Activated T-cell treated with anti-CD3 and anti-CD28 coated beads, Interleukin-2, amount 50 U/mL, for 24 hours (primary cell): ENCODE results near the gene KRT75.

Experiments used
- DNase-seq: peaks from one replicate; pipeline ENCODE4 v3.0.0-alpha.2; 2020
- H3K27ac Mint-ChIP-seq: 2 replicates; pipeline ENCODE4 v1.8.0; 2020; ENCODE audit warnings: mild to moderate bottlenecking, mixed read lengths
- H3K27me3 Mint-ChIP-seq: 2 replicates; pipeline ENCODE4 v1.8.0; 2020; ENCODE audit warnings: mixed read lengths
- H3K36me3 Mint-ChIP-seq: 2 replicates; pipeline ENCODE4 v1.8.0; 2020; ENCODE audit warnings: low read depth, mixed read lengths
- H3K4me1 Mint-ChIP-seq: 2 replicates; pipeline ENCODE4 v1.8.0; 2020; ENCODE audit warnings: low read depth, mixed read lengths
- H3K4me3 Mint-ChIP-seq: 2 replicates; pipeline ENCODE4 v1.8.0; 2020; ENCODE audit warnings: mild to moderate bottlenecking, moderate library complexity, mixed read lengths
- H3K9me3 Mint-ChIP-seq: 2 replicates; pipeline ENCODE4 v1.8.0; 2020; ENCODE audit warnings: mixed read lengths

KRT75 gene

GRCh38 chr12:52434760-52435530 is 774 bp upstream of the KRT75 start:
- no peak for DNase-seq
- no peak overlapping the region for H3K4me3 Mint-ChIP-seq
- no peak overlapping the region for H3K27ac Mint-ChIP-seq
- H3K4me1 Mint-ChIP-seq: no peaks in the 10 kb centered on the region
- no peaks in the 10 kb centered on the region for H3K36me3 Mint-ChIP-seq
- H3K9me3 Mint-ChIP-seq: no peaks in the 10 kb centered on the region
- peaks cover 48% of the 10 kb centered on the region for H3K27me3 Mint-ChIP-seq

- no peaks in the 10 kb centered on the region for H3K4me1 Mint-ChIP-seq
- peaks cover 54% of the 10 kb centered on the region for H3K27me3 Mint-ChIP-seq
- H3K4me3 Mint-ChIP-seq: no peak overlapping the region
- no peak for DNase-seq
- no peaks in the 10 kb centered on the region for H3K36me3 Mint-ChIP-seq
- no peaks in the 10 kb centered on the region for H3K9me3 Mint-ChIP-seq
- no peak overlapping the region for H3K27ac Mint-ChIP-seq
Observed at GRCh38 chr12:52433501-52434080, 580 bp downstream of the KRT75 start.

- no peaks in the 10 kb centered on the region for H3K4me1 Mint-ChIP-seq
Observed at GRCh38 chr12:52432559-52433207, 1.5 kb downstream of the KRT75 start.

GRCh38 chr12:52428121-52428520 is 6.0 kb downstream of the KRT75 start:
- Mint-ChIP-seq H3K27ac (no peak overlapping the region), H3K4me3 (no peak overlapping the region), H3K36me3 (no peaks in the 10 kb centered on the region), H3K27me3 (peaks cover 39% of the 10 kb centered on the region), H3K9me3 (no peaks in the 10 kb centered on the region), H3K4me1 (no peaks in the 10 kb centered on the region)
- no peak for DNase-seq

More at GRCh38 chr12:52432559-52433207, 1.5 kb downstream of the KRT75 start:
- Mint-ChIP-seq H3K36me3 (no peaks in the 10 kb centered on the region), H3K27ac (no peak overlapping the region), H3K27me3 (peaks cover 54% of the 10 kb centered on the region), H3K4me3 (no peak overlapping the region), H3K9me3 (no peaks in the 10 kb centered on the region)
- no peak for DNase-seq

- no peaks in the 10 kb centered on the region for H3K36me3 Mint-ChIP-seq
- no peaks in the 10 kb centered on the region for H3K9me3 Mint-ChIP-seq
- H3K4me1 Mint-ChIP-seq: no peaks in the 10 kb centered on the region
- H3K27me3 Mint-ChIP-seq: peaks cover 31% of the 10 kb centered on the region
- H3K4me3 Mint-ChIP-seq: no peak overlapping the region
- no peak overlapping the region for H3K27ac Mint-ChIP-seq
- no peak for DNase-seq
Observed at GRCh38 chr12:52427083-52427482, 7.1 kb downstream of the KRT75 start.

- DNase-seq: no peak
- no peak overlapping the region for H3K27ac Mint-ChIP-seq
- H3K27me3 Mint-ChIP-seq: peaks cover 23% of the 10 kb centered on the region
- H3K4me1 Mint-ChIP-seq: no peaks in the 10 kb centered on the region
- H3K36me3 Mint-ChIP-seq: no peaks in the 10 kb centered on the region
- no peaks in the 10 kb centered on the region for H3K9me3 Mint-ChIP-seq
- H3K4me3 Mint-ChIP-seq: no peak overlapping the region
Observed at GRCh38 chr12:52426034-52426433, 8.1 kb downstream of the KRT75 start.

- peaks cover 17% of the 10 kb centered on the region for H3K27me3 Mint-ChIP-seq
- no peak for DNase-seq
- H3K4me1 Mint-ChIP-seq: no peaks in the 10 kb centered on the region
- no peak overlapping the region for H3K4me3 Mint-ChIP-seq
- no peaks in the 10 kb centered on the region for H3K36me3 Mint-ChIP-seq
- no peak overlapping the region for H3K27ac Mint-ChIP-seq
- no peaks in the 10 kb centered on the region for H3K9me3 Mint-ChIP-seq
Observed at GRCh38 chr12:52425466-52425865, 8.7 kb downstream of the KRT75 start.

GRCh38 chr12:52423661-52424500 is 10.3 kb downstream of the KRT75 start:
- no peaks in the 10 kb centered on the region for H3K4me1 Mint-ChIP-seq
- no peaks in the 10 kb centered on the region for H3K36me3 Mint-ChIP-seq
- H3K9me3 Mint-ChIP-seq: no peaks in the 10 kb centered on the region
- H3K4me3 Mint-ChIP-seq: no peak overlapping the region
- H3K27ac Mint-ChIP-seq: no peak overlapping the region
- H3K27me3 Mint-ChIP-seq: peaks cover 6% of the 10 kb centered on the region
- DNase-seq: no peak

GRCh38 chr12:52423035-52423434 is 11.1 kb downstream of the KRT75 start:
- Mint-ChIP-seq H3K4me3 (no peak overlapping the region), H3K36me3 (no peaks in the 10 kb centered on the region), H3K4me1 (no peaks in the 10 kb centered on the region), H3K9me3 (no peaks in the 10 kb centered on the region), H3K27ac (no peak overlapping the region), H3K27me3 (peaks cover 4% of the 10 kb centered on the region)
- no peak for DNase-seq

- no peaks in the 10 kb centered on the region for H3K4me1 Mint-ChIP-seq
- no peak for DNase-seq
- no peaks in the 10 kb centered on the region for H3K9me3 Mint-ChIP-seq
- peaks cover 4% of the 10 kb centered on the region for H3K27me3 Mint-ChIP-seq
- no peaks in the 10 kb centered on the region for H3K36me3 Mint-ChIP-seq
- H3K27ac Mint-ChIP-seq: no peak overlapping the region
- no peak overlapping the region for H3K4me3 Mint-ChIP-seq
Observed at GRCh38 chr12:52419656-52420055, 14.5 kb downstream of the KRT75 start.

GRCh38 chr12:52418576-52419110 is 15.5 kb downstream of the KRT75 start:
- DNase-seq: no peak
- Mint-ChIP-seq H3K27ac (no peak overlapping the region), H3K9me3 (no peaks in the 10 kb centered on the region), H3K36me3 (no peaks in the 10 kb centered on the region), H3K4me3 (no peak overlapping the region), H3K4me1 (no peaks in the 10 kb centered on the region), H3K27me3 (peaks cover 4% of the 10 kb centered on the region)

- no peaks in the 10 kb centered on the region for H3K9me3 Mint-ChIP-seq
- no peaks in the 10 kb centered on the region for H3K36me3 Mint-ChIP-seq
- H3K27ac Mint-ChIP-seq: no peak overlapping the region
Observed at GRCh38 chr12:52417740-52418139, 16.4 kb downstream of the KRT75 start.

GRCh38 chr12:52416795-52417194 is 17.4 kb downstream of the KRT75 start:
- H3K4me1 Mint-ChIP-seq: no peaks in the 10 kb centered on the region
- H3K4me3 Mint-ChIP-seq: no peak overlapping the region
- DNase-seq: no peak
- no peak overlapping the region for H3K27ac Mint-ChIP-seq
- peaks cover 5% of the 10 kb centered on the region for H3K27me3 Mint-ChIP-seq
- H3K36me3 Mint-ChIP-seq: no peaks in the 10 kb centered on the region
- no peaks in the 10 kb centered on the region for H3K9me3 Mint-ChIP-seq

More at GRCh38 chr12:52417740-52418139, 16.4 kb downstream of the KRT75 start:
- peaks cover 5% of the 10 kb centered on the region for H3K27me3 Mint-ChIP-seq
- no peaks in the 10 kb centered on the region for H3K4me1 Mint-ChIP-seq
- no peak for DNase-seq
- no peak overlapping the region for H3K4me3 Mint-ChIP-seq
